Stimulated activated naive CD4-positive, alpha-beta T cell (primary cell): Measurements from ENCODE around the gene AMACR.

Source experiments
- DNase-seq, 6 experiments: peaks; one replicate each; lab custom pipeline; 2025; lab: John Stamatoyannopoulos, UW

Gene AMACR

GRCh38 chr5:34007201-34007620, 639 bp downstream of the AMACR start:
- peak in 1 of 6 experiments; percentile 10 for DNase-seq

- no peak for DNase-seq
These were observed 2.2 kb downstream of the AMACR start for GRCh38 chr5:34005681-34006080.

- no peak for DNase-seq
These were observed 2.6 kb downstream of the AMACR start for GRCh38 chr5:34005211-34005610.

GRCh38 chr5:34003941-34004340, 3.9 kb downstream of the AMACR start:
- DNase-seq, result no peak

- no peak for DNase-seq
These were observed 5.1 kb downstream of the AMACR start for GRCh38 chr5:34002629-34003328.

GRCh38 chr5:34001241-34001841, 6.5 kb downstream of the AMACR start:
- no peak for DNase-seq

- DNase-seq, result no peak
These were observed 7.9 kb downstream of the AMACR start for GRCh38 chr5:33999978-34000377.

- DNase-seq, result peak in 2 of 6 experiments; percentile 27 to 35
These were observed 10.4 kb downstream of the AMACR start for GRCh38 chr5:33997331-33997983.

GRCh38 chr5:33995865-33996264, 12.0 kb downstream of the AMACR start:
- DNase-seq, result no peak

GRCh38 chr5:33994845-33995244, 13.0 kb downstream of the AMACR start:
- no peak for DNase-seq

- no peak for DNase-seq
These were observed 15.0 kb downstream of the AMACR start for GRCh38 chr5:33992864-33993263.

- no peak for DNase-seq
These were observed 22.4 kb downstream of the AMACR start for GRCh38 chr5:33985447-33985846.

- DNase-seq, result no peak
These were observed 23.2 kb downstream of the AMACR start, which contains the start of gene SLC45A2 for GRCh38 chr5:33984671-33985124. Gene SLC45A2 (minus strand): TSS chr5:33984693. CDS start chr5:33984583, 110 bp downstream.

- no peak for DNase-seq
These were observed 23.7 kb downstream of the AMACR start for GRCh38 chr5:33984178-33984577.

GRCh38 chr5:33981408-33982162, 26.3 kb downstream of the AMACR start:
- no peak for DNase-seq

- DNase-seq, result no peak
These were observed 27.8 kb downstream of the AMACR start for GRCh38 chr5:33980030-33980429.

- no peak for DNase-seq
These were observed 29.5 kb downstream of the AMACR start for GRCh38 chr5:33978306-33978705.

- no peak for DNase-seq
These were observed 31.5 kb downstream of the AMACR start for GRCh38 chr5:33976307-33976706.

GRCh38 chr5:33975852-33976251, 32.0 kb downstream of the AMACR start:
- DNase-seq, result no peak

GRCh38 chr5:33973271-33973670, 34.6 kb downstream of the AMACR start:
- DNase-seq, result no peak

GRCh38 chr5:33969572-33970452, 38.0 kb downstream of the AMACR start:
- peak in 1 of 6 experiments; percentile 5 for DNase-seq
